ENCODE measurements around the gene CBLN3.

GRCh38 chr14:24434036-24434435 is 4.6 kb upstream of the CBLN3 start:
- TF ChIP-seq CTCF (IDR thresholded peaks at IDR 0.05; ENCODE audit: low read depth, low read length): no peak
- no peak for TF ChIP-seq EZH2phosphoT487 (IDR thresholded peaks at IDR 0.05; ENCODE audit: low read depth)

Data from OCI-LY3 (cell line).